HL-60 (cell line): ENCODE measurements around the gene KLHL3.

Experiments
- DNase-seq, 2 experiments: peaks; one replicate each; pipeline ENCODE4 v3.0.0-alpha.2; 2010 to 2020; ENCODE audit warnings: low read depth in 1 of 2, low spot score in 1 of 2
- H3K27ac ChIP-seq: fragments of 250-450 bp; sonication (Bioruptor Pico); replicated peaks from 2 replicates; pipeline ENCODE4 v1.5.1; 2020; ENCODE audit warnings: mild to moderate bottlenecking, moderate library complexity
- H3K27me3 ChIP-seq: fragments of 250-450 bp; sonication (Bioruptor Pico); 2 replicates; pipeline ENCODE4 v1.5.1; 2021; ENCODE audit warnings: mild to moderate bottlenecking, moderate library complexity; ENCODE audit not compliant: insufficient read depth, poor library complexity, severe bottlenecking
- H3K4me3 ChIP-seq: replicated peaks from 2 replicates; pipeline ENCODE4 v1.5.1; 2011; ENCODE audit warnings: mild to moderate bottlenecking, control low read depth, low read length; ENCODE audit not compliant: insufficient read depth
- CTCF ChIP-seq: IDR thresholded peaks from one replicate; pipeline ENCODE4 v1.5.1; 2011; ENCODE audit warnings: low read length, control low read depth, inconsistent platforms; ENCODE audit not compliant: insufficient read depth
- GABPA ChIP-seq: IDR thresholded peaks from 2 replicates; pipeline ENCODE4 v1.6.1; 2012; ENCODE audit warnings: low read depth
- POLR2AphosphoS5 ChIP-seq: IDR thresholded peaks from 2 replicates; pipeline ENCODE4 v1.6.1; 2012; ENCODE audit warnings: low read depth
- REST ChIP-seq: IDR thresholded peaks from 2 replicates; pipeline ENCODE4 v1.6.1; 2012; ENCODE audit warnings: low read depth; ENCODE audit not compliant: insufficient replicate concordance
- SPI1 ChIP-seq: IDR thresholded peaks from 2 replicates; pipeline ENCODE4 v1.6.1; 2012; ENCODE audit warnings: low read depth, mild to moderate bottlenecking, borderline replicate concordance

Gene KLHL3

GRCh38 chr5:137592317-137592716 is 143.6 kb downstream of the KLHL3 start:
- Histone ChIP-seq H3K27ac (no peak overlapping the region), H3K4me3 (no peak overlapping the region), H3K27me3 (no peaks in the 10 kb centered on the region)
- DNase-seq, result no peak
- TF ChIP-seq GABPA, result no peak
- no peak for TF ChIP-seq SPI1
- no peak for TF ChIP-seq POLR2AphosphoS5
- TF ChIP-seq REST, result no peak
- TF ChIP-seq CTCF, result no peak

- DNase-seq, result no peak
- H3K27me3 ChIP-seq, result no peaks in the 10 kb centered on the region
- no peak overlapping the region for H3K4me3 ChIP-seq
- H3K27ac ChIP-seq, result no peak overlapping the region
- no peak for TF ChIP-seq SPI1
- TF ChIP-seq REST, result no peak
These were observed 146.7 kb downstream of the KLHL3 start for GRCh38 chr5:137589185-137589584.

- no peak overlapping the region for H3K27ac ChIP-seq
- no peak for TF ChIP-seq GABPA
- DNase-seq, result no peak
- H3K27me3 ChIP-seq, result no peaks in the 10 kb centered on the region
- H3K4me3 ChIP-seq, result no peak overlapping the region
These were observed 148.0 kb downstream of the KLHL3 start for GRCh38 chr5:137587919-137588318.

GRCh38 chr5:137584262-137584661 is 151.6 kb downstream of the KLHL3 start:
- Histone ChIP-seq H3K4me3 (no peak overlapping the region), H3K27me3 (no peaks in the 10 kb centered on the region), H3K27ac (no peak overlapping the region)
- DNase-seq, result no peak
- TF ChIP-seq SPI1 (no peak), CTCF (no peak), REST (no peak), GABPA (no peak), POLR2AphosphoS5 (no peak)
